ENCODE results near the gene CD96.
"Not testable (repeated sequence)": the region's sequence is repeated elsewhere in the genome, so short reads cannot be mapped to it uniquely, and the experiment has no call there.

Gene CD96

GRCh38 chr3:111541391-111541790, 606 bp upstream of the CD96 start:
- no peaks in the 10 kb centered on the region for H3K36me3 Mint-ChIP-seq
- H3K27me3 Mint-ChIP-seq, result no peaks in the 10 kb centered on the region
- ATAC-seq, result no peak
- no peak overlapping the region for H3K27ac Mint-ChIP-seq
- no peak overlapping the region for H3K4me3 Mint-ChIP-seq
- no peaks in the 10 kb centered on the region for H3K9me3 Mint-ChIP-seq
- H3K4me1 Mint-ChIP-seq, result peaks cover 48% of the 10 kb centered on the region

GRCh38 chr3:111542611-111543300, 759 bp downstream of the CD96 start:
- H3K27me3 Mint-ChIP-seq, result no peaks in the 10 kb centered on the region
- peak overlapping the region; percentile 65 for H3K27ac Mint-ChIP-seq
- H3K9me3 Mint-ChIP-seq, result no peaks in the 10 kb centered on the region
- ATAC-seq, result no peak
- peaks cover 48% of the 10 kb centered on the region for H3K4me1 Mint-ChIP-seq
- peak overlapping the region; percentile 70 for H3K4me3 Mint-ChIP-seq
- no peaks in the 10 kb centered on the region for H3K36me3 Mint-ChIP-seq

GRCh38 chr3:111545349-111545748, 3.4 kb downstream of the CD96 start:
- Mint-ChIP-seq H3K27me3 (no peaks in the 10 kb centered on the region), H3K36me3 (no peaks in the 10 kb centered on the region), H3K9me3 (no peaks in the 10 kb centered on the region), H3K27ac (peak overlapping the region; percentile 36), H3K4me1 (peaks cover 28% of the 10 kb centered on the region), H3K4me3 (no peak overlapping the region)
- no peak for ATAC-seq

- Mint-ChIP-seq H3K9me3 (no peaks in the 10 kb centered on the region), H3K27ac (no peak overlapping the region), H3K4me3 (peak overlapping the region; percentile 49), H3K27me3 (no peaks in the 10 kb centered on the region), H3K4me1 (peaks cover 18% of the 10 kb centered on the region), H3K36me3 (no peaks in the 10 kb centered on the region)
- ATAC-seq, result peak; percentile 94
Observed at GRCh38 chr3:111547631-111548030, 5.6 kb downstream of the CD96 start.

GRCh38 chr3:111548092-111548491, 6.1 kb downstream of the CD96 start:
- H3K9me3 Mint-ChIP-seq, result no peaks in the 10 kb centered on the region
- peaks cover 13% of the 10 kb centered on the region for H3K4me1 Mint-ChIP-seq
- no peaks in the 10 kb centered on the region for H3K36me3 Mint-ChIP-seq
- no peaks in the 10 kb centered on the region for H3K27me3 Mint-ChIP-seq
- no peak overlapping the region for H3K27ac Mint-ChIP-seq
- peak overlapping the region; percentile 49 for H3K4me3 Mint-ChIP-seq
- ATAC-seq, result peak; percentile 83

- Mint-ChIP-seq H3K4me3 (no peak overlapping the region), H3K27ac (no peak overlapping the region), H3K4me1 (peaks cover 10% of the 10 kb centered on the region), H3K9me3 (no peaks in the 10 kb centered on the region), H3K36me3 (no peaks in the 10 kb centered on the region), H3K27me3 (no peaks in the 10 kb centered on the region)
- no peak for ATAC-seq
Observed at GRCh38 chr3:111548756-111549155, 6.8 kb downstream of the CD96 start.

GRCh38 chr3:111561902-111562301, 19.9 kb downstream of the CD96 start:
- H3K4me1 Mint-ChIP-seq, H3K4me3 Mint-ChIP-seq: not testable (repeated sequence)

GRCh38 chr3:111566844-111567243, 24.8 kb downstream of the CD96 start:
- Mint-ChIP-seq H3K36me3 (no peaks in the 10 kb centered on the region), H3K27me3 (peaks cover 13% of the 10 kb centered on the region), H3K4me3 (no peak overlapping the region), H3K27ac (no peak overlapping the region), H3K9me3 (no peaks in the 10 kb centered on the region), H3K4me1 (peaks cover under 1% of the 10 kb centered on the region)
- ATAC-seq, result no peak

More at GRCh38 chr3:111561902-111562301, 19.9 kb downstream of the CD96 start:
- not testable (repeated sequence) for H3K9me3 Mint-ChIP-seq, ATAC-seq, H3K27ac Mint-ChIP-seq, H3K36me3 Mint-ChIP-seq
- peaks cover 13% of the 10 kb centered on the region for H3K27me3 Mint-ChIP-seq

GRCh38 chr3:111568355-111568754, 26.4 kb downstream of the CD96 start:
- no peaks in the 10 kb centered on the region for H3K36me3 Mint-ChIP-seq
- H3K9me3 Mint-ChIP-seq, result no peaks in the 10 kb centered on the region
- no peak for ATAC-seq
- no peak overlapping the region for H3K27ac Mint-ChIP-seq
- H3K4me1 Mint-ChIP-seq, result peaks cover 6% of the 10 kb centered on the region
- H3K27me3 Mint-ChIP-seq, result peaks cover 13% of the 10 kb centered on the region
- H3K4me3 Mint-ChIP-seq, result no peak overlapping the region

- H3K4me1 Mint-ChIP-seq, result peaks cover 6% of the 10 kb centered on the region
- H3K27ac Mint-ChIP-seq, result no peak overlapping the region
- H3K9me3 Mint-ChIP-seq, result no peaks in the 10 kb centered on the region
- ATAC-seq, result no peak
- peaks cover 13% of the 10 kb centered on the region for H3K27me3 Mint-ChIP-seq
- no peaks in the 10 kb centered on the region for H3K36me3 Mint-ChIP-seq
- no peak overlapping the region for H3K4me3 Mint-ChIP-seq
Observed at GRCh38 chr3:111568911-111569310, 26.9 kb downstream of the CD96 start.

- peaks cover 6% of the 10 kb centered on the region for H3K4me1 Mint-ChIP-seq
- H3K36me3 Mint-ChIP-seq, result no peaks in the 10 kb centered on the region
- no peak overlapping the region for H3K4me3 Mint-ChIP-seq
- no peaks in the 10 kb centered on the region for H3K27me3 Mint-ChIP-seq
- H3K9me3 Mint-ChIP-seq, result no peaks in the 10 kb centered on the region
- no peak overlapping the region for H3K27ac Mint-ChIP-seq
- ATAC-seq, result no peak
Observed at GRCh38 chr3:111570404-111571030, 28.5 kb downstream of the CD96 start.

- no peak for ATAC-seq
- H3K27me3 Mint-ChIP-seq, result no peaks in the 10 kb centered on the region
- H3K36me3 Mint-ChIP-seq, result no peaks in the 10 kb centered on the region
- peaks cover 6% of the 10 kb centered on the region for H3K4me1 Mint-ChIP-seq
- H3K4me3 Mint-ChIP-seq, result no peak overlapping the region
- H3K27ac Mint-ChIP-seq, result no peak overlapping the region
- no peaks in the 10 kb centered on the region for H3K9me3 Mint-ChIP-seq
Observed at GRCh38 chr3:111571282-111571681, 29.3 kb downstream of the CD96 start.

GRCh38 chr3:111571907-111572460, 30.0 kb downstream of the CD96 start:
- H3K4me1 Mint-ChIP-seq, result peaks cover 6% of the 10 kb centered on the region
- H3K9me3 Mint-ChIP-seq, result no peaks in the 10 kb centered on the region
- no peaks in the 10 kb centered on the region for H3K27me3 Mint-ChIP-seq
- no peaks in the 10 kb centered on the region for H3K36me3 Mint-ChIP-seq
- H3K27ac Mint-ChIP-seq, result no peak overlapping the region
- no peak for ATAC-seq
- no peak overlapping the region for H3K4me3 Mint-ChIP-seq

- Mint-ChIP-seq H3K9me3 (no peaks in the 10 kb centered on the region), H3K36me3 (no peaks in the 10 kb centered on the region), H3K27ac (no peak overlapping the region), H3K27me3 (no peaks in the 10 kb centered on the region), H3K4me1 (peaks cover 21% of the 10 kb centered on the region), H3K4me3 (no peak overlapping the region)
- no peak for ATAC-seq
Observed at GRCh38 chr3:111577113-111577512, 35.1 kb downstream of the CD96 start.

- peak; percentile 90 for ATAC-seq
- Mint-ChIP-seq H3K27ac (no peak overlapping the region), H3K36me3 (no peaks in the 10 kb centered on the region)
Observed at GRCh38 chr3:111577798-111578685, 36.0 kb downstream of the CD96 start.

More at GRCh38 chr3:111577798-111578685, 36.0 kb downstream of the CD96 start:
- Mint-ChIP-seq H3K27me3 (no peaks in the 10 kb centered on the region), H3K9me3 (no peaks in the 10 kb centered on the region), H3K4me1 (peaks cover 18% of the 10 kb centered on the region), H3K4me3 (no peak overlapping the region)

All from stimulated activated memory B cell treated with anti-CD40 and anti-IgM and Interleukin-4, amounts not matched to agents 10 μg/mL and 1 μg/mL and 100 μg/mL, for 72 hours (primary cell).